Ishikawa (cell line): ENCODE data around the gene ACVR2A.

Experiments used
- CREB1 ChIP-seq: IDR thresholded peaks from 2 replicates; pipeline ENCODE4 v1.6.1; 2012; ENCODE audit warnings: low read depth
- EGR1 ChIP-seq: IDR thresholded peaks from 2 replicates; pipeline ENCODE4 v1.6.1; 2012
- EP300 ChIP-seq: IDR thresholded peaks from 2 replicates; pipeline ENCODE4 v1.6.1; 2012; ENCODE audit warnings: borderline replicate concordance
- FOXM1 ChIP-seq: IDR thresholded peaks from 2 replicates; pipeline ENCODE4 v1.6.1; 2012; ENCODE audit warnings: low read depth, borderline replicate concordance
- NFIC ChIP-seq: IDR thresholded peaks from 2 replicates; pipeline ENCODE4 v1.6.1; 2012
- RAD21 ChIP-seq: IDR thresholded peaks from 2 replicates; pipeline ENCODE4 v1.6.1; 2012; ENCODE audit warnings: low read depth
- TAF1 ChIP-seq: IDR thresholded peaks from 2 replicates; pipeline ENCODE4 v1.6.1; 2012; ENCODE audit warnings: low read depth, mild to moderate bottlenecking
- TCF12 ChIP-seq: IDR thresholded peaks from 2 replicates; pipeline ENCODE4 v1.6.1; 2012; ENCODE audit warnings: low read depth
- TEAD4 ChIP-seq: IDR thresholded peaks from 2 replicates; pipeline ENCODE4 v1.6.1; 2012
- ZBTB7A ChIP-seq: IDR thresholded peaks from 2 replicates; pipeline ENCODE4 v1.6.1; 2012; ENCODE audit warnings: low read depth
- TF ChIP-seq, protein P1 (sequence below): IDR thresholded peaks from 2 replicates; pipeline ENCODE4 v1.6.1; 2012; ENCODE audit warnings: low read depth, mild to moderate bottlenecking
- TF ChIP-seq, protein P2 (sequence below): IDR thresholded peaks from 2 replicates; pipeline ENCODE4 v1.6.1; 2012
- TF ChIP-seq, protein P3 (sequence below): IDR thresholded peaks from 2 replicates; pipeline ENCODE4 v1.6.1; 2012

DNA sequence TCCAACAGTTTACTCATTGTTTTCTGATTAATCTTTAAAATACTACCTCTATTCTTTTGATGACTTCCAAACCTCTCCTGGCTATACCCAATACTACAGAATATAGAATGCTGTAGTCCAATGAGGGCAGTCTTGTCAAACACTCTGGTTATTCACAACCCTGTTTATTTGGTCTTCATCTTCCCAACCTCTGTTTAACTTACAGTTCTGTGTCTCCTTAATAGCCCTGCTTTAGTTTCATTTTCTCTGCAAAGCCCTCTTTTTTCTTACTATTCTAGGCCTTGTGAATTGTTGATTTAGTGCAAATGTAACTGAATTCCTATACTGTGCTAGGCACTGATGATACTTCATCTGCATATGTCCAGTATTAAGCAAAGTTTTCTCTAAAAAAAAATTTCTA lies 40.0 kb downstream of the ACVR2A start:
- TF ChIP-seq, protein P1, sequence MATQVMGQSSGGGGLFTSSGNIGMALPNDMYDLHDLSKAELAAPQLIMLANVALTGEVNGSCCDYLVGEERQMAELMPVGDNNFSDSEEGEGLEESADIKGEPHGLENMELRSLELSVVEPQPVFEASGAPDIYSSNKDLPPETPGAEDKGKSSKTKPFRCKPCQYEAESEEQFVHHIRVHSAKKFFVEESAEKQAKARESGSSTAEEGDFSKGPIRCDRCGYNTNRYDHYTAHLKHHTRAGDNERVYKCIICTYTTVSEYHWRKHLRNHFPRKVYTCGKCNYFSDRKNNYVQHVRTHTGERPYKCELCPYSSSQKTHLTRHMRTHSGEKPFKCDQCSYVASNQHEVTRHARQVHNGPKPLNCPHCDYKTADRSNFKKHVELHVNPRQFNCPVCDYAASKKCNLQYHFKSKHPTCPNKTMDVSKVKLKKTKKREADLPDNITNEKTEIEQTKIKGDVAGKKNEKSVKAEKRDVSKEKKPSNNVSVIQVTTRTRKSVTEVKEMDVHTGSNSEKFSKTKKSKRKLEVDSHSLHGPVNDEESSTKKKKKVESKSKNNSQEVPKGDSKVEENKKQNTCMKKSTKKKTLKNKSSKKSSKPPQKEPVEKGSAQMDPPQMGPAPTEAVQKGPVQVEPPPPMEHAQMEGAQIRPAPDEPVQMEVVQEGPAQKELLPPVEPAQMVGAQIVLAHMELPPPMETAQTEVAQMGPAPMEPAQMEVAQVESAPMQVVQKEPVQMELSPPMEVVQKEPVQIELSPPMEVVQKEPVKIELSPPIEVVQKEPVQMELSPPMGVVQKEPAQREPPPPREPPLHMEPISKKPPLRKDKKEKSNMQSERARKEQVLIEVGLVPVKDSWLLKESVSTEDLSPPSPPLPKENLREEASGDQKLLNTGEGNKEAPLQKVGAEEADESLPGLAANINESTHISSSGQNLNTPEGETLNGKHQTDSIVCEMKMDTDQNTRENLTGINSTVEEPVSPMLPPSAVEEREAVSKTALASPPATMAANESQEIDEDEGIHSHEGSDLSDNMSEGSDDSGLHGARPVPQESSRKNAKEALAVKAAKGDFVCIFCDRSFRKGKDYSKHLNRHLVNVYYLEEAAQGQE: no peak
- TF ChIP-seq TCF12 (no peak), EP300 (no peak), RAD21 (no peak), FOXM1 (no peak), TEAD4 (no peak), ZBTB7A (no peak), CREB1 (no peak), NFIC (no peak), EGR1 (no peak), TAF1 (no peak)
- TF ChIP-seq, protein P2, sequence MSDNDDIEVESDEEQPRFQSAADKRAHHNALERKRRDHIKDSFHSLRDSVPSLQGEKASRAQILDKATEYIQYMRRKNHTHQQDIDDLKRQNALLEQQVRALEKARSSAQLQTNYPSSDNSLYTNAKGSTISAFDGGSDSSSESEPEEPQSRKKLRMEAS: no peak
- TF ChIP-seq, protein P3, sequence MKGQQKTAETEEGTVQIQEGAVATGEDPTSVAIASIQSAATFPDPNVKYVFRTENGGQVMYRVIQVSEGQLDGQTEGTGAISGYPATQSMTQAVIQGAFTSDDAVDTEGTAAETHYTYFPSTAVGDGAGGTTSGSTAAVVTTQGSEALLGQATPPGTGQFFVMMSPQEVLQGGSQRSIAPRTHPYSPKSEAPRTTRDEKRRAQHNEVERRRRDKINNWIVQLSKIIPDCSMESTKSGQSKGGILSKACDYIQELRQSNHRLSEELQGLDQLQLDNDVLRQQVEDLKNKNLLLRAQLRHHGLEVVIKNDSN: no peak
